HepG2 (cell line): ENCODE measurements around the gene MLH1. TPM values are rescaled to one million over a fixed set of nuclear protein-coding genes. Genes with fewer than 3 reads are reported as not detected.

Source experiments
- ATAC-seq: fragments of 200-7000 bp; cut with Tn5 transposase; 3 replicates; pipeline ENCODE4 v1.9.1; 2020; ENCODE audit warnings: mild to moderate bottlenecking, moderate library complexity
- BruUV-seq: library from RNA; stranded (reverse); fragments of 400-500 nt; replicated peaks from 2 replicates; lab custom pipeline; 2021; lab: Mats Ljungman, UMichigan
- CTCF ChIA-PET: fragments of 300-600 bp; formaldehyde crosslinking; extraction: SDS; loops from one replicate; lab custom pipeline; 2021; ENCODE audit warnings: low total read pairs, inconsistent platforms, low intra/inter-chr PET ratio; lab: Yijun Ruan, JAX
- POLR2A ChIA-PET: fragments of 350-600 bp; sonication (Branson Sonifier 250); formaldehyde crosslinking; loops from one replicate; lab custom pipeline; 2020; ENCODE audit warnings: antibody characterized with exemption, inconsistent platforms; lab: Yijun Ruan, JAX
- DNase-seq: peaks from one replicate; pipeline ENCODE4 v3.0.0-alpha.2; 2015; ENCODE audit warnings: low spot score
- FAIRE-seq: peaks from 3 replicates; lab custom pipeline; 2011; peaks lifted over from hg19 to GRCh38; lab: Jason Lieb, UNC
- H2AFZ ChIP-seq: one replicate; pipeline ENCODE4 v1.6.1; 2011; ENCODE audit warnings: low read length, inconsistent platforms
- H3K27ac ChIP-seq: fragments of 300-600 bp; 3 replicates; pipeline ENCODE4 v1.8.0; 2011; ENCODE audit warnings: mixed run types, mild to moderate bottlenecking, mixed read lengths, low read length, inconsistent platforms; ENCODE audit not compliant: insufficient read depth; ENCODE audit errors: extremely low read length
- H3K27me3 ChIP-seq, 2 experiments: fragments of 200-600 bp in 1 of 2; 2 replicates in 1 of 2; 3 replicates in 1 of 2; pipeline versions ENCODE4 v1.6.0 to v1.8.0; 2011; ENCODE audit warnings: low read length in 2 of 2, mild to moderate bottlenecking in 2 of 2, moderate library complexity in 2 of 2, inconsistent platforms in 1 of 2; ENCODE audit not compliant: insufficient read depth in 2 of 2, control insufficient read depth in 1 of 2
- H3K36me3 ChIP-seq, 2 experiments: fragments of 200-600 bp in 1 of 2; replicated peaks in 1 of 2; 2 replicates in 1 of 2; 3 replicates in 1 of 2; pipeline versions ENCODE4 v1.5.1 to v1.8.0; 2011; ENCODE audit warnings: low read length in 2 of 2, inconsistent platforms in 1 of 2; ENCODE audit not compliant: insufficient read depth in 2 of 2, control insufficient read depth in 1 of 2
- H3K4me1 ChIP-seq: 2 replicates; pipeline ENCODE4 v1.5.1; 2012; ENCODE audit warnings: low read length, inconsistent platforms; ENCODE audit not compliant: insufficient read depth
- H3K4me2 ChIP-seq: 2 replicates; pipeline ENCODE4 v1.6.0; 2011; ENCODE audit warnings: low read depth, low read length, inconsistent platforms
- H3K4me3 ChIP-seq, 3 experiments: fragments of 200-600 bp in 1 of 3; sonication (generic), shearing (Covaris generic) in 1 of 3; replicated peaks in 1 of 3; 2 replicates each; pipeline ENCODE4 v1.5.1; 2011 to 2016; ENCODE audit warnings: low read length in 3 of 3, inconsistent platforms in 2 of 3, low read depth in 2 of 3, mild to moderate bottlenecking in 2 of 3, control low read depth in 1 of 3, mixed read lengths in 1 of 3; ENCODE audit not compliant: insufficient read depth in 1 of 3
- H3K79me2 ChIP-seq: one replicate; pipeline ENCODE4 v1.6.1; 2011; ENCODE audit warnings: low read length, inconsistent platforms; ENCODE audit not compliant: insufficient read depth
- H3K9ac ChIP-seq: 2 replicates; pipeline ENCODE4 v1.6.0; 2011; ENCODE audit warnings: mild to moderate bottlenecking, low read depth, low read length, inconsistent platforms; ENCODE audit not compliant: insufficient read depth
- H3K9me3 ChIP-seq: 2 replicates; pipeline ENCODE4 v1.5.1; 2012; ENCODE audit warnings: mild to moderate bottlenecking, low read length
- H4K20me1 ChIP-seq: 2 replicates; pipeline ENCODE4 v1.6.0; 2011; ENCODE audit warnings: inconsistent platforms, mild to moderate bottlenecking, low read length, moderate library complexity; ENCODE audit not compliant: insufficient read depth
- ARID2 ChIP-seq: sonication (generic); formaldehyde crosslinking; IDR thresholded peaks from 2 replicates; pipeline ENCODE4 v1.8.1; 2022; ENCODE audit warnings: mild to moderate bottlenecking, missing genetic modification reagents, borderline replicate concordance
- MEIS1 ChIP-seq: sonication (generic); formaldehyde crosslinking; IDR thresholded peaks from 2 replicates; pipeline ENCODE4 v1.9.0; 2021; ENCODE audit warnings: mild to moderate bottlenecking, missing genetic modification reagents, moderate library complexity, borderline replicate concordance
- NONO ChIP-seq, 2 experiments: fragments of 450-650 bp in 1 of 2; sonication (generic) in 1 of 2; formaldehyde crosslinking in 1 of 2; IDR thresholded peaks in 1 of 2; conservative IDR thresholded peaks in 1 of 2; 2 replicates each; pipeline versions ENCODE4 v1.6.1 to v1.8.0; 2017 to 2022; ENCODE audit warnings: mild to moderate bottlenecking in 1 of 2, missing genetic modification reagents in 1 of 2, moderate library complexity in 1 of 2
- NPAS2 ChIP-seq: sonication (generic); formaldehyde crosslinking; IDR thresholded peaks from 2 replicates; pipeline ENCODE4 v1.8.0; 2022; ENCODE audit warnings: mild to moderate bottlenecking, missing genetic modification reagents, borderline replicate concordance
- PPARG ChIP-seq: conservative IDR thresholded peaks from 2 replicates; pipeline ENCODE4 v1.6.1; 2016; ENCODE audit warnings: missing biosample characterization, missing genetic modification reagents
- PRMT3 ChIP-seq: sonication (generic); formaldehyde crosslinking; IDR thresholded peaks from 2 replicates; pipeline ENCODE4 v1.8.1; 2022; ENCODE audit warnings: low read depth, mild to moderate bottlenecking, moderate library complexity, missing genetic modification reagents, borderline replicate concordance
- ZBTB44 ChIP-seq: sonication (generic); formaldehyde crosslinking; IDR thresholded peaks from 2 replicates; pipeline ENCODE4 v1.4.0; 2020; ENCODE audit warnings: missing genetic modification reagents
- ZMYM4 ChIP-seq: sonication (generic); formaldehyde crosslinking; IDR thresholded peaks from 2 replicates; pipeline ENCODE4 v1.8.1; 2023; ENCODE audit warnings: mild to moderate bottlenecking, missing genetic modification reagents
- ZNF446 ChIP-seq: sonication (generic); formaldehyde crosslinking; IDR thresholded peaks from 2 replicates; pipeline ENCODE4 v1.5.0; 2020; ENCODE audit warnings: mild to moderate bottlenecking, missing genetic modification reagents
- WGBS: methylation state at CpG from one replicate; pipeline ENCODE4 v1.1.6; 2017; ENCODE audit warnings: low lambda C conversion rate; 5-methylcytosine and 5-hydroxymethylcytosine counted together
- in situ Hi-C: cut with HindIII; loops from 2 replicates; pipeline ENCODE4 v1.10.0; 2017; ENCODE audit warnings: low pct_unique_long_range_greater_than_20kb; ENCODE audit not compliant: extremely low pct_ligation_motif_present
- intact Hi-C: fragments of 100-400 bp; cut with micrococcal nuclease; formaldehyde crosslinking; loops from one replicate; pipeline ENCODE4 v1.10.0; 2022; ENCODE audit not compliant: unreplicated experiment
- polyA plus RNA-seq, 8 experiments: library from polyadenylated mRNA; depleted of rRNA in 3 of 8; stranded (reverse) in 7 of 8; unstranded in 1 of 8; fragments of >200 nt; fragmentation: Illumina TruSeq in 4 of 8; extraction: Trizol in 4 of 8; gene quantifications; 2 replicates each; pipeline versions ENCODE4 v1.2.1 to v1.2.3, GENCODE V29; 2011 to 2016; ENCODE audit warnings: low read depth in 4 of 8, missing spikeins in 1 of 8, mixed read lengths in 1 of 8; ENCODE audit not compliant: insufficient read depth in 1 of 8
- total RNA-seq, 5 experiments: library from RNA; depleted of rRNA; stranded (reverse); fragments of >200 nt; fragmentation: Illumina TruSeq; extraction: Trizol; gene quantifications; 2 replicates each; pipeline ENCODE4 v1.2.3, GENCODE V29; 2016; ENCODE audit warnings: low read depth in 1 of 5
- TF ChIP-seq, protein P1 (sequence below): conservative IDR thresholded peaks from 2 replicates; pipeline ENCODE4 v1.6.1; 2018; ENCODE audit warnings: missing genetic modification reagents

The MLH1 gene
- total and polyA plus RNA-seq, 2 of the 13 experiments (the other 11 are each of a cell fraction or from before 2014, with no cell fraction given): 29.5 to 70.8 TPM

- no peak for TF ChIP-seq ZMYM4
Observed at GRCh38 chr3:37068031-37068430, 74.7 kb downstream of the MLH1 start (continued).

- Histone ChIP-seq H3K36me3 (peaks cover 2 to 18% of the 10 kb centered on the region in 2 experiments; a peak in 3 of 5 replicates), H3K4me3 (no peak overlapping the region), H3K27ac (no peak overlapping the region), H4K20me1 (no peaks in the 10 kb centered on the region), H3K27me3 (no peaks in the 10 kb centered on the region), H3K9ac (no peak overlapping the region), H3K79me2 (no peaks in the 10 kb centered on the region), H3K4me1 (no peaks in the 10 kb centered on the region), H3K9me3 (no peaks in the 10 kb centered on the region), H3K4me2 (no peak overlapping the region), H2AFZ (no peak overlapping the region)
- intact Hi-C loops: no loop called here
- ChIA-PET CTCF (no interaction called here), POLR2A (no interaction called here)
- ATAC-seq: no peak
- no TSS peak for BruUV-seq
- FAIRE-seq: no peak
- DNase-seq: no peak
- WGBS: 95% methylated on average over 3 of the region's 3 CpGs
- TF ChIP-seq NPAS2 (CRISPR knock-in tag) (no peak), PPARG (CRISPR knock-in tag) (no peak), ZNF446 (CRISPR knock-in tag) (no peak), ZBTB44 (CRISPR knock-in tag) (no peak), NONO (IDR thresholded peaks at IDR 0.05) (no peak), NONO (CRISPR knock-in tag; conservative IDR thresholded peaks at IDR 0.05) (no peak), PRMT3 (no peak), ARID2 (CRISPR knock-in tag) (no peak), MEIS1 (CRISPR knock-in tag) (no peak)
- TF ChIP-seq, protein P1, sequence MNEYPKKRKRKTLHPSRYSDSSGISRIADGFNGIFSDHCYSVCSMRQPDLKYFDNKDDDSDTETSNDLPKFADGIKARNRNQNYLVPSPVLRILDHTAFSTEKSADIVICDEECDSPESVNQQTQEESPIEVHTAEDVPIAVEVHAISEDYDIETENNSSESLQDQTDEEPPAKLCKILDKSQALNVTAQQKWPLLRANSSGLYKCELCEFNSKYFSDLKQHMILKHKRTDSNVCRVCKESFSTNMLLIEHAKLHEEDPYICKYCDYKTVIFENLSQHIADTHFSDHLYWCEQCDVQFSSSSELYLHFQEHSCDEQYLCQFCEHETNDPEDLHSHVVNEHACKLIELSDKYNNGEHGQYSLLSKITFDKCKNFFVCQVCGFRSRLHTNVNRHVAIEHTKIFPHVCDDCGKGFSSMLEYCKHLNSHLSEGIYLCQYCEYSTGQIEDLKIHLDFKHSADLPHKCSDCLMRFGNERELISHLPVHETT: no peak
- in situ Hi-C loops: no loop called here
Observed at GRCh38 chr3:37071921-37072320, 78.6 kb downstream of the MLH1 start.
